ENCODE results near the gene ODC1.

DNA sequence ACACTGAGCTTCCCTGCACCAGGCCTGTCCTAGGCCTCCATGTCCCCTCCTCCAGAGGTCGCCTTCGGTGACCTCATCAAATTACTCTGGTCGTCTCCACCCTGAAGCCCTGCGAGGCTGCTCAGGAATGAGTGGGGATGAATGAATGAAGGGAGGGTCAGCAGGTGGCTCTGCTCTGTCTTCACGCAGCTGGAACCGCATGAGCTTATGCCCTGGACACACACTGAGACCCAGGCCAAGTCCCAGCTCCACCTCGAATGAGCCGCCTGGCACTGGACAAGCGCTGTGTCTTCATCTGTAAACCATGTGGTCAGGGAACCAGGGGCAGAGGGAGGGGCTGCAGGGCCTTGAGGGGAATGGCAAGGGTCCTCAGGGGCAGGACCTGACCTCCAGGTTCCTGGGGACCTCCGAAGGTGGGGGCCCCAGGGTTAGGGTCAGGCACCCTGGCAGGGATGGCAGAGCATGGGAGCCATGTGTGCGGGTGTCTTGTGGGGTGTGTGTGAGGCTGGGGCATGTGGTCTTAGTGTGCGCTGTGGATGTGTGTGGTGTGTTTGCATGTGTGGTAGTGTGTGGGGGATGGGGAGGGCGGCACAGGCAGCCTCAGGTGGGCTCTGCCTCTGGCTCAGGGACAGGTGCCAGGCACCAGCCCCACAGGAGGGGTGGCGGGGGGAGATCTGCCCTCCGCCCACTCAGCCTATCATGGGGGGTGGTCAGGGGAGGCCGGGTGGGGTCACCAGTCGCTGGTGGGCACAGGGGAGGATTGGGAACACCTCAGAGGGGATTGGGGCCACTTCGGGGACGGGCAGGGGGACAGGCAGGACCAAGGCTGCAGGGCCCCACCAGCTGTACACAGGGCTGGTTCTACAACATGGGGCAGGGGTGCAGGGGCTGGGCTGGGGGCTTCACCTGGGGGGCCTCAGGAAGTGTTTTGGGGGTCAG lies 13.9 kb downstream of the ODC1 start:
- TF ChIP-seq POLR2AphosphoS5 (IDR thresholded peaks at IDR 0.05; ENCODE audit: low read depth, low read length) (no peak), POLR2A (IDR thresholded peaks at IDR 0.05; ENCODE audit: low read depth, low read length) (no peak), TAF1 (IDR thresholded peaks at IDR 0.05; ENCODE audit: low read depth, low read length) (no peak), POU2F2 (IDR thresholded peaks at IDR 0.05; ENCODE audit: low read depth, low read length) (no peak), PAX5 (IDR thresholded peaks at IDR 0.05; ENCODE audit: insufficient read depth, low read length, severe bottlenecking) (no peak)
